Measurements from ENCODE around the gene IPPK.

- TF ChIP-seq CTCF (tag by site-specific recombination; IDR thresholded peaks at IDR 0.05) (no peak), ZNF510 (tag by site-specific recombination; IDR thresholded peaks at IDR 0.05; ENCODE audit: insufficient replicate concordance) (no peak), ZNF223 (tag by site-specific recombination; IDR thresholded peaks at IDR 0.05) (no peak), ZNF558 (tag by site-specific recombination; IDR thresholded peaks at IDR 0.05) (no peak), ZNF513 (tag by site-specific recombination; IDR thresholded peaks at IDR 0.05) (no peak), SP2 (tag by site-specific recombination; IDR thresholded peaks at IDR 0.05) (no peak), ZFP69B (tag by site-specific recombination; IDR thresholded peaks at IDR 0.05) (no peak), RBAK (tag by site-specific recombination; IDR thresholded peaks at IDR 0.05) (no peak), ZNF488 (tag by site-specific recombination; IDR thresholded peaks at IDR 0.05) (no peak), PATZ1 (tag by site-specific recombination; IDR thresholded peaks at IDR 0.05) (no peak), ZBTB26 (tag by site-specific recombination; optimal IDR thresholded peaks at IDR 0.05) (no peak)
Observed at GRCh38 chr9:92663126-92663525, 6.8 kb downstream of the IPPK start.

Measured in HEK293 (cell line).